Measurements from ENCODE around the gene NEU2. TPM values are rescaled to one million over a fixed set of nuclear protein-coding genes. Genes with fewer than 3 reads are reported as not detected.

NEU2 gene
- total RNA-seq, 2 experiments from 2014 or later, result not detected

- DNase-seq, result no peak
- Mint-ChIP-seq H3K27me3 (no peaks in the 10 kb centered on the region), H3K36me3 (ENCODE audit: low read depth) (no peaks in the 10 kb centered on the region), H3K27ac (no peak overlapping the region), H3K4me1 (no peaks in the 10 kb centered on the region), H3K9me3 (ENCODE audit: low read depth) (no peaks in the 10 kb centered on the region), H3K4me3 (no peak overlapping the region)
- CTCF ChIA-PET, result no interaction called here
- no peak for ATAC-seq
- intact Hi-C loops (cut with DNase I, micrococcal nuclease), result no loop called here
- POLR2A ChIA-PET, result no interaction called here
These were observed 7.5 kb downstream of the NEU2 start for GRCh38 chr2:233039846-233040530.

DNA sequence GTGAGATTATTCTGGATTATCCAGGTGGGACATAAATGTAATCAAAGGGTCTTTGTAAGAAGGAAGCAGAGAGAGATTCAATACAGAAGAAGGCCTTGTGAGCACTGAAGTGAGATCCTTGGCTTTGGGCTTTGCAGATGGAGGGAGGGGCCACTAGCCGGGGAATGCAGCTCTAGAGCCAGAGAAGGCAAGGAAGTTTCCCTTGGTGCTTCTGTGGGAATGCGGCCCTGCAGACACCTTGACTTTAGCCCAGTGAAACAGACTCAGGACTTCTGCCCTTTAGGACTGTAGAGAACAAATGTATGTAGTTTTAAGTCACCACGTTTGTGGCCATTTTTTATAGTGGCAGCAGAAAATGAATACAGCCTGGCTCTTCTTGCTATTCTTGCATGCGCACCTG lies 8.1 kb downstream of the NEU2 start:
- no peaks in the 10 kb centered on the region for H3K27me3 Mint-ChIP-seq
- H3K4me3 Mint-ChIP-seq, result no peak overlapping the region
- CTCF ChIA-PET, result interaction anchor here (0.7 to 4.4 kb wide), 2 partner anchors 13 to 268 kb away, joined by 5 to 25 read pairs; no protein-coding TSS in a partner anchor
- no peak overlapping the region for H3K27ac Mint-ChIP-seq
- intact Hi-C loops (cut with DNase I, micrococcal nuclease), result no loop called here
- ATAC-seq (no peak), DNase-seq (no peak)
- no peaks in the 10 kb centered on the region for H3K9me3 Mint-ChIP-seq (ENCODE audit: low read depth)
- POLR2A ChIA-PET, result no interaction called here
- H3K4me1 Mint-ChIP-seq, result no peaks in the 10 kb centered on the region
- H3K36me3 Mint-ChIP-seq (ENCODE audit: low read depth), result no peaks in the 10 kb centered on the region

- Mint-ChIP-seq H3K4me1 (no peaks in the 10 kb centered on the region), H3K27ac (no peak overlapping the region), H3K4me3 (no peak overlapping the region), H3K9me3 (ENCODE audit: low read depth) (no peaks in the 10 kb centered on the region), H3K36me3 (ENCODE audit: low read depth) (no peaks in the 10 kb centered on the region), H3K27me3 (no peaks in the 10 kb centered on the region)
- DNase-seq (no peak), ATAC-seq (no peak)
- POLR2A ChIA-PET, result no interaction called here
- intact Hi-C loops (cut with DNase I, micrococcal nuclease), result no loop called here
- CTCF ChIA-PET, result interaction anchor here (4.4 kb wide), 1 partner anchor 12 kb away, joined by 25 read pairs; no protein-coding TSS in a partner anchor
These were observed 9.4 kb downstream of the NEU2 start for GRCh38 chr2:233041722-233042323.

- Mint-ChIP-seq H3K4me1 (no peaks in the 10 kb centered on the region), H3K4me3 (no peak overlapping the region), H3K27me3 (no peaks in the 10 kb centered on the region), H3K9me3 (ENCODE audit: low read depth) (no peaks in the 10 kb centered on the region), H3K36me3 (ENCODE audit: low read depth) (no peaks in the 10 kb centered on the region), H3K27ac (no peak overlapping the region)
- ATAC-seq, result no peak
- POLR2A ChIA-PET, result no interaction called here
- CTCF ChIA-PET, result interaction anchor here (4.4 kb wide), 1 partner anchor 11 kb away, joined by 25 read pairs; no protein-coding TSS in a partner anchor
- no peak for DNase-seq
- intact Hi-C loops (cut with DNase I, micrococcal nuclease), result no loop called here
These were observed 10.1 kb downstream of the NEU2 start for GRCh38 chr2:233042549-233042948.

DNA sequence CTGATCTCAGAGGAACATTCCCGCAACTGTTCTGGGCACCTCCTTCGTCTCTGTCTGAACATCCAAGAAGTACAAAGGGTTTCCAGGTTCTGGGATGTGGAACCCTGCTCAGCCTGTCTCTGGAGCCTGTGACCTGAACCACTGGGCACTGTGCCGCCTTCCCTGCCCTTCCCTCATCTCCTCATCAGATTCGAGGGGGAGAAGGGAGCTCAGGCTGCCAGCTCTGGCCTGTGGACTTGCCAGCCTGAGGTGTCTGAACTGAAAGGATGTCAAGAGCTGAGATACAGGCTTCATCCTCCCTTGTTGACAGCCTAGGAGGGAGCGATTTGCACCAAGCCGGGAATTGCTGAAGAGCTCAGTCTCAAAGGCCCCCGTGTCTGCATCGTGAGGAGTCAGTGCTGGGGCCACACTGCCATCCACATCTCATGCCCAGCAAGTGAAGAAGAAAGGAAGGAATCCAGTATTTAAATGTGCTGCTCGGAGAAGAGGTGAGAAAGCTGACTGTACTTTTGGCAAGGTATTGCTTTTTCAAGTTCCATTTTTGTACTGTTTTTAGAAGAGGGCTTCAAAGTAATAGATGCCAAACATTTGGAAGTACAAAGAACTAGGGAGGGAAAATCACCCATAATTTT lies 12.6 kb downstream of the NEU2 start:
- ChIA-PET POLR2A (no interaction called here), CTCF (interaction anchor here (0.5 to 4.4 kb wide), 2 partner anchors 9 to 17 kb away, joined by 3 to 25 read pairs; no protein-coding TSS in a partner anchor)
- H3K36me3 Mint-ChIP-seq (ENCODE audit: low read depth), result no peaks in the 10 kb centered on the region
- H3K4me1 Mint-ChIP-seq, result no peaks in the 10 kb centered on the region
- no peak for ATAC-seq
- H3K27me3 Mint-ChIP-seq, result no peaks in the 10 kb centered on the region
- no peak overlapping the region for H3K27ac Mint-ChIP-seq
- no peak overlapping the region for H3K4me3 Mint-ChIP-seq
- no peak for DNase-seq
- intact Hi-C loops (cut with DNase I, micrococcal nuclease), result no loop called here
- H3K9me3 Mint-ChIP-seq (ENCODE audit: low read depth), result no peaks in the 10 kb centered on the region

DNA sequence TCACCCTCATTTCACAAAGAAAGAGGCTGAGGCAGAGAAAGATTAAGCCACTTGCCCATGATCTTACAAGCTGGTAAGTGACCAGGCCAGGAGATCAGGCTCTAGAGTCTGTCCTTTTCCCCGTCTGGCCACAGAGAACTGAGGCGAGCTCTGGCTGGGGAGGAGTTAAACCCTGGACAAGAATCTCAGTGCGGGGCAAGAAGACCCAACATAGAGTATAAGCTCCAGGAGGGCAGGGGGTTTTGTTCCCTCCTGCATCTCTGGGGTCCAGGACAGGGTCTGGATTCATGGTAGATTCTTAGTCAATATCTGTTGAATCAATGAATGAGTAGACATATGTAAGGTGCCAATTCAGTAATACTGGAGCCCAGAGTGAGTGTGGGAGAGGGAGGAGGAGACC lies 14.7 kb downstream of the NEU2 start:
- ATAC-seq (no peak), DNase-seq (no peak)
- ChIA-PET POLR2A (no interaction called here), CTCF (interaction anchor here (0.5 kb wide), 1 partner anchor 337 kb away, joined by 3 read pairs; no protein-coding TSS in a partner anchor)
- Mint-ChIP-seq H3K27ac (no peak overlapping the region), H3K27me3 (no peaks in the 10 kb centered on the region), H3K9me3 (ENCODE audit: low read depth) (no peaks in the 10 kb centered on the region), H3K4me1 (no peaks in the 10 kb centered on the region), H3K4me3 (no peak overlapping the region), H3K36me3 (ENCODE audit: low read depth) (no peaks in the 10 kb centered on the region)
- intact Hi-C loops (cut with DNase I, micrococcal nuclease), result no loop called here

- no peaks in the 10 kb centered on the region for H3K4me1 Mint-ChIP-seq
- intact Hi-C loops (cut with DNase I, micrococcal nuclease), result no loop called here
- ChIA-PET CTCF (interaction anchor here (0.5 kb wide), 1 partner anchor 338 kb away, joined by 3 read pairs; no protein-coding TSS in a partner anchor), POLR2A (no interaction called here)
- H3K36me3 Mint-ChIP-seq (ENCODE audit: low read depth), result no peaks in the 10 kb centered on the region
- ATAC-seq (no peak), DNase-seq (no peak)
- H3K27me3 Mint-ChIP-seq, result no peaks in the 10 kb centered on the region
- no peak overlapping the region for H3K4me3 Mint-ChIP-seq
- H3K27ac Mint-ChIP-seq, result no peak overlapping the region
- H3K9me3 Mint-ChIP-seq (ENCODE audit: low read depth), result no peaks in the 10 kb centered on the region
These were observed 15.2 kb downstream of the NEU2 start for GRCh38 chr2:233047667-233048066.

DNA sequence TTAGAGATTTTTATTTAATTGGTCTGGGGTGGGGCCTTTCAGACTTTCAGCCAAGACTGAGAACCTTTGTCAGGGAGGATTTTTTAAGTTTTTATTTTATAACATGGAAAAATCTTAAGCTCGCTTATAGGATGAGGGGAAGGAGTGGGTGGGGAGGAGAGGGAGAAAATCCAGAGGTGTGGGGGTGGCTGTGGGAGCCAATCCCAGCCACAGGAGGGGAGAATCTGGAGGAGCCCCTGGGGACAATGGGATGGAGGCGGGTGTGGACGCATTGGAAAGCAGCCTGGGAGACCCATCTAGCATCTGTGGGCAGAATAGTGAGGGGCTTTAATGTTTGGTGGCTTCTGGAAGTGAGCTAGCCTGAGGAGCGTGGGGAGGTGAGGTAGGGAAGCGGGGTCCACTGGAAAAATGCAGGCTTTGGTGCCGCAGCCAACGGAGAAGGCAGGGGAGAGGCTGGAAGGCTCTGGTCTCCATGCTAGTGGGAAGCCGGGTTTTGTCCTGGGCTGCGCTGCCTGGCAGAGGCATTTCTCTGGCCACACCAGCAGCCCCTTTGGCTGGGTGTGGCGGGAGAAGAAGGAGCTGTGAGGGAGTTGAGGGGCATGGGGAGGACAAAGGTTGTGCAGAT lies 16.2 kb downstream of the NEU2 start:
- POLR2A ChIA-PET, result no interaction called here

GRCh38 chr2:233049194-233049761 lies 16.8 kb downstream of the NEU2 start:
- ATAC-seq (no peak), DNase-seq (no peak)
- CTCF ChIA-PET, result interaction anchor here (1.1 kb wide), 1 partner anchor 228 kb away, joined by 3 read pairs; no protein-coding TSS in a partner anchor
- intact Hi-C loops (cut with DNase I, micrococcal nuclease), result no loop called here
- H3K4me3 Mint-ChIP-seq, result no peak overlapping the region
- H3K9me3 Mint-ChIP-seq (ENCODE audit: low read depth), result no peaks in the 10 kb centered on the region
- POLR2A ChIA-PET, result no interaction called here
- H3K27ac Mint-ChIP-seq, result no peak overlapping the region
- peaks cover 3% of the 10 kb centered on the region for H3K4me1 Mint-ChIP-seq
- H3K27me3 Mint-ChIP-seq, result no peaks in the 10 kb centered on the region
- no peaks in the 10 kb centered on the region for H3K36me3 Mint-ChIP-seq (ENCODE audit: low read depth)

More for the DNA sequence above, 16.2 kb downstream of the NEU2 start:
- DNase-seq (no peak), ATAC-seq (no peak)
- Mint-ChIP-seq H3K27ac (no peak overlapping the region), H3K27me3 (no peaks in the 10 kb centered on the region), H3K9me3 (ENCODE audit: low read depth) (no peaks in the 10 kb centered on the region), H3K36me3 (ENCODE audit: low read depth) (no peaks in the 10 kb centered on the region), H3K4me3 (no peak overlapping the region), H3K4me1 (no peaks in the 10 kb centered on the region)
- CTCF ChIA-PET, result interaction anchor here (1.1 kb wide), 1 partner anchor 227 kb away, joined by 3 read pairs; no protein-coding TSS in a partner anchor
- intact Hi-C loops (cut with DNase I, micrococcal nuclease), result no loop called here

- intact Hi-C loops (cut with DNase I, micrococcal nuclease), result loop anchor here in 1 of 2 experiments (10.0 kb wide), 1 partner anchor 447 kb away; no protein-coding TSS in a partner anchor
These were observed 19.0 kb downstream of the NEU2 start for GRCh38 chr2:233051241-233052149.

More at GRCh38 chr2:233051241-233052149, 19.0 kb downstream of the NEU2 start:
- no peaks in the 10 kb centered on the region for H3K9me3 Mint-ChIP-seq (ENCODE audit: low read depth)
- H3K4me1 Mint-ChIP-seq, result peaks cover 3% of the 10 kb centered on the region
- POLR2A ChIA-PET, result no interaction called here
- no peaks in the 10 kb centered on the region for H3K36me3 Mint-ChIP-seq (ENCODE audit: low read depth)
- H3K27me3 Mint-ChIP-seq, result no peaks in the 10 kb centered on the region
- H3K27ac Mint-ChIP-seq, result no peak overlapping the region
- ATAC-seq (no peak), DNase-seq (no peak)
- no peak overlapping the region for H3K4me3 Mint-ChIP-seq
- CTCF ChIA-PET, result interaction anchor here (1.0 to 2.1 kb wide), 6 partner anchors 9 to 329 kb away, joined by 3 to 13 read pairs (median 4); partner anchors contain the start of gene INPP5D

Measured in activated CD4-positive, alpha-beta T cell treated with anti-CD3 and anti-CD28 coated beads for 36 hours (primary cell).